ENCODE data around the gene HOXD11. TPM values are rescaled to one million over a fixed set of nuclear protein-coding genes. Genes with fewer than 3 reads are reported as not detected.

The HOXD11 gene
- total RNA-seq, 1 donor from 2014 or later = not detected

DNA sequence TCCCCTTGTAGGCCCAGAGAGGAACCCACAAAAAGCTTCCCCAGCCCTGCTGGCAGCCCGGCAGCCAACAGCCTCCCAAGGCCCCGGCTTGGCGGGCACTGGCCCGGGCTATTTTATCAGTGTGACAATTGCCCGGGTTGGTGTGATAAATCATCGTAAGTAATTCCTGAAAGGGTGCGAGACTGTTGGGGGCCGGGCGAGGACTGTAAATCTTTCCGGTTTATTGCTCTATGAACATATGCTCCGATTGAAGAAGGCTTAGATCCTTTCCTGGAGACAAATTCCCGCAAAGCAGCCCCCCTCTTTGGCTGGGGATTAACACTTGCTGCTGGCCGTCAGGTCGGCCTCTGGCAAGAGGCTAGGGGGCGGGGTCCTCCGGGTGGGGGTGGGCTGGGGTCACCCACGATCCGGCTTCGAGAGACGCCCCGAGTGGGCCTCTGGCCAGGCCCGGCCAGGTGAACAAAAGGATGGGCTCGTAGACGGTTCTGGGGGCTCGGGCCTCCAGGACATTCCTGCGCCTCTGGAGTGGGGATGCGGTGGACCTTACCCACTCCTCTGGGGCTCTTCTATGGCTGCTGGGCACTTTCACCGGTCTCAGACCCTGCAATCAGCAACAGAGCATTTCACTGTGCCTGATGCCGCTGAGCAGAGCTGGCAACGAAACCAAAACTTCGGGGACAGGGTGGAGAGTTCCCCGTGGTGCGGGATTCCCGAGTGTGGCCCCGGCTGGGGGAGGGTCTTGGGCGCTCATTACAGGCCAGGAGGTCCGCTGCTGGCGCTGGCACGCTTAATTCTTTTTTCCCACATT lies 52.0 kb downstream of the HOXD11 start:
- Mint-ChIP-seq H3K27ac (peak overlapping the region; percentile 58), H3K27me3 (peaks cover 85% of the 10 kb centered on the region), H3K4me1 (peaks cover 2% of the 10 kb centered on the region), H3K4me3 (no peak overlapping the region), H3K36me3 (ENCODE audit: low read depth) (peaks cover 3% of the 10 kb centered on the region), H3K9me3 (peaks cover 12% of the 10 kb centered on the region)
- intact Hi-C loops (cut with micrococcal nuclease) = loop anchor here (2.0 kb wide), 1 partner anchor 48 kb away; no protein-coding TSS in a partner anchor
- DNase-seq = peak; percentile 53

Other genes starting within 250 kb of the HOXD11 start
- 46.3 and 47.8 TPM in 2 replicates for gene LNPK, start 105.0 kb upstream of the HOXD11 start, total RNA-seq
- not detected in 2 replicates for gene EVX2, start 23.3 kb upstream of the HOXD11 start, total RNA-seq
- gene HOXD13, start 14.6 kb upstream of the HOXD11 start, total RNA-seq = not detected in 2 replicates
- gene HOXD12, start 7.5 kb upstream of the HOXD11 start, total RNA-seq = not detected in 2 replicates
- not detected in 2 replicates for gene HOXD10, start 9.5 kb downstream of the HOXD11 start, total RNA-seq
- not detected in 2 replicates for gene HOXD9, start 15.4 kb downstream of the HOXD11 start, total RNA-seq
- not detected in 2 replicates for gene HOXD8, start 22.4 kb downstream of the HOXD11 start, total RNA-seq
- gene HOXD4, start 44.3 kb downstream of the HOXD11 start, total RNA-seq = not detected in 2 replicates
- not detected in 2 replicates for gene HOXD3, start 50.0 kb downstream of the HOXD11 start, total RNA-seq
- not detected in 2 replicates for gene HOXD1, start 81.4 kb downstream of the HOXD11 start, total RNA-seq
- 29.9 and 30.7 TPM in 2 replicates for gene MTX2, start 162.2 kb downstream of the HOXD11 start, total RNA-seq

All from activated CD4-positive, alpha-beta T cell treated with anti-CD3 and anti-CD28 coated beads, Interleukin-2, amount 10 ng/mL, durations not matched to agents 24 days and 14 days (primary cell).